Tibial artery (tissue), 4 donors: ENCODE data around the gene PDE1C.

Experiments used
- DNase-seq, 2 donors: peaks; one replicate each; pipeline ENCODE4 v3.0.0-alpha.2; 2019
- H3K27ac ChIP-seq, 2 donors: fragments of 200-600 bp; sonication (generic) in 1 of 2; 1 replicate in 1 of 2; 2 replicates in 1 of 2; pipeline ENCODE4 v1.5.1; 2018 to 2019; ENCODE audit warnings: mild to moderate bottlenecking in 1 of 2
- H3K27me3 ChIP-seq, 2 donors: fragments of 200-600 bp; sonication (generic) in 1 of 2; one replicate each; pipeline versions ENCODE4 v1.5.1 to v1.6.0; 2016 to 2019
- H3K36me3 ChIP-seq, 3 donors: fragments of 200-600 bp; sonication (generic) in 2 of 3; one replicate each; pipeline ENCODE4 v1.5.1; 2016 to 2019; ENCODE audit warnings: mild to moderate bottlenecking in 2 of 3
- H3K4me1 ChIP-seq, 4 donors: fragments of 200-600 bp; sonication (generic) in 2 of 4; 1 replicate in 3 of 4; 2 replicates in 1 of 4; pipeline ENCODE4 v1.5.1; 2016 to 2019
- H3K4me3 ChIP-seq, 2 donors: fragments of 200-600 bp; sonication (generic) in 1 of 2; 1 replicate in 1 of 2; 2 replicates in 1 of 2; pipeline ENCODE4 v1.5.1; 2018 to 2019; ENCODE audit warnings: mild to moderate bottlenecking in 2 of 2
- H3K9me3 ChIP-seq, 3 donors: fragments of 200-600 bp; sonication (generic) in 1 of 3; one replicate each; pipeline ENCODE4 v1.5.1; 2016 to 2019
- intact Hi-C: fragments of 100-400 bp; cut with DNase I; formaldehyde crosslinking; loops from one replicate; pipeline ENCODE4 v1.15.0; 2023; ENCODE audit warnings: low total_unique reads
- TF ChIP-seq, protein P1 (sequence below), 2 experiments: fragments of 200-600 bp in 1 of 2; fragments of 450-650 bp in 1 of 2; IDR thresholded peaks; one replicate each; pipeline ENCODE4 v1.5.1; 2017 to 2019; ENCODE audit warnings: antibody characterized with exemption in 2 of 2, mild to moderate bottlenecking in 1 of 2, moderate library complexity in 1 of 2

PDE1C gene

DNA sequence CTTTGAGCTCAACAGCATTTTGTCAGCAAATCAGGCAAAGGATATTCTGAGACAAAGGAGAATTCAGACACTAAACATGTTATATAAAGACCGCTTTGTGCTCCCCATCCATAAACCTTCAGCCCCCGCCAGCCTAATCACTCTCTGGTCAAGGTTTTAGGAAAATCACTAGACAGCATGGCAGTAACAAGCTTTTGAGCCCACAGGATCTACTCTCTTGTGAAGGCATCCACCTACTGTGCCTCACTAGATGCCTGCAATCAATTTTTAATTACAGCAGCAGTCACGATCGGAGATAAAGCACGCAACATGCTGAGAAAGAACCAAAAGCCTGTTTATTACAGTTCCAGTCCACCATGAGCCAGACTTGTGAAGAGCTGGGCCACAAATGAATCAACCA lies 19.1 kb downstream of the PDE1C start:
- Histone ChIP-seq H3K9me3 (no peaks in the 10 kb centered on the region), H3K4me1 (peaks cover 0 to 5% (median 2%) of the 10 kb centered on the region in 4 donors), H3K36me3 (no peaks in the 10 kb centered on the region), H3K4me3 (no peak overlapping the region), H3K27me3 (no peaks in the 10 kb centered on the region), H3K27ac (no peak overlapping the region)
- intact Hi-C loops: no loop called here
- DNase-seq: no peak
- TF ChIP-seq, protein P1, sequence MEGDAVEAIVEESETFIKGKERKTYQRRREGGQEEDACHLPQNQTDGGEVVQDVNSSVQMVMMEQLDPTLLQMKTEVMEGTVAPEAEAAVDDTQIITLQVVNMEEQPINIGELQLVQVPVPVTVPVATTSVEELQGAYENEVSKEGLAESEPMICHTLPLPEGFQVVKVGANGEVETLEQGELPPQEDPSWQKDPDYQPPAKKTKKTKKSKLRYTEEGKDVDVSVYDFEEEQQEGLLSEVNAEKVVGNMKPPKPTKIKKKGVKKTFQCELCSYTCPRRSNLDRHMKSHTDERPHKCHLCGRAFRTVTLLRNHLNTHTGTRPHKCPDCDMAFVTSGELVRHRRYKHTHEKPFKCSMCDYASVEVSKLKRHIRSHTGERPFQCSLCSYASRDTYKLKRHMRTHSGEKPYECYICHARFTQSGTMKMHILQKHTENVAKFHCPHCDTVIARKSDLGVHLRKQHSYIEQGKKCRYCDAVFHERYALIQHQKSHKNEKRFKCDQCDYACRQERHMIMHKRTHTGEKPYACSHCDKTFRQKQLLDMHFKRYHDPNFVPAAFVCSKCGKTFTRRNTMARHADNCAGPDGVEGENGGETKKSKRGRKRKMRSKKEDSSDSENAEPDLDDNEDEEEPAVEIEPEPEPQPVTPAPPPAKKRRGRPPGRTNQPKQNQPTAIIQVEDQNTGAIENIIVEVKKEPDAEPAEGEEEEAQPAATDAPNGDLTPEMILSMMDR (IDR thresholded peaks at IDR 0.05): no peak

DNA sequence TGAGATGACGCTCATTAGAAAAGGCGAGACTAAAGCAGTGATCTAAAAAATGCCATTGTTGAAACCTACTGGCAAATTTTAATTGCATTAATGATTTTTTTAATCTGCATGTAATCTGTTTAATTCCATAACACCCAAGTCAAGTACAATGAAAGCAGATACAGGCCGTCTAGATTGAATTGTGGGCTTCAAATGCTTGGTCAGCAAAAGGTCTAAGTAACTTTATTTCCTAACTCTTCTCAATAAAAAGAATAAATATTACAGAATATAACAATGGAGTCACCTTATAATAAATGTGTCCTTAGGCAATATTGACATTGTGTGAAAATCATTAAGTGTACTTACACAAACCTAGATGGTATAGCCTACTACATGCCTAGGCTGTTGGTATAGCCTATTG lies 20.6 kb downstream of the PDE1C start:
- Histone ChIP-seq H3K9me3 (no peaks in the 10 kb centered on the region), H3K4me3 (no peak overlapping the region), H3K36me3 (no peaks in the 10 kb centered on the region), H3K27ac (no peak overlapping the region), H3K4me1 (no peaks in the 10 kb centered on the region), H3K27me3 (no peaks in the 10 kb centered on the region)
- no peak for DNase-seq
- TF ChIP-seq, protein P1 (IDR thresholded peaks at IDR 0.05): no peak
- intact Hi-C loops: no loop called here

DNA sequence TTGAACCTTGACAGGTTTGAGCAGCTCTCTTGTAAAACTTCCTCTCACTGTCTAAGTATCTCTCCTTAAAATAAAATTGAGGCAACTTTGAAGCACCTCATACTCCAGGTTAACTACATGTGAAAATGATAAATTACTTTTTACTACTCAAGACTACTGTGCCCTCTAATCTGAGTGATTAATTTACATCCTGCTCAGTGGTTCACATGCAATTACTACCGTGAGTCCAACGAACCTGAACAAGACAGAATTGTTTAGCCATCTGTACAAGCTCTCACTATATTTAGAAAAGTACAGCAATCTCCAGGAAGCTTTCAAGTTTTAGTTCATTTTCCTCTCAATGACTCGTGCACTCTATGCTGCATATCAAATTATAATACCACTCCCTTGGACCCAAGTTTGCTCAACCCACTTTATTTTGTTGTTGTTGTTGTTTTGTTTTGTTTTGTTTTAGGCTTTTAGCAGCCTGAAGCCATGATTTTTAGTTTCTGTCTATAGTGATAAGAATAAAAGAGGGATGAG lies 21.2 kb downstream of the PDE1C start:
- TF ChIP-seq, protein P1 (IDR thresholded peaks at IDR 0.05): no peak
- DNase-seq: no peak
- Histone ChIP-seq H3K36me3 (no peaks in the 10 kb centered on the region), H3K27ac (no peak overlapping the region), H3K4me1 (no peaks in the 10 kb centered on the region), H3K4me3 (no peak overlapping the region), H3K27me3 (no peaks in the 10 kb centered on the region), H3K9me3 (no peaks in the 10 kb centered on the region)
- intact Hi-C loops: no loop called here

DNA sequence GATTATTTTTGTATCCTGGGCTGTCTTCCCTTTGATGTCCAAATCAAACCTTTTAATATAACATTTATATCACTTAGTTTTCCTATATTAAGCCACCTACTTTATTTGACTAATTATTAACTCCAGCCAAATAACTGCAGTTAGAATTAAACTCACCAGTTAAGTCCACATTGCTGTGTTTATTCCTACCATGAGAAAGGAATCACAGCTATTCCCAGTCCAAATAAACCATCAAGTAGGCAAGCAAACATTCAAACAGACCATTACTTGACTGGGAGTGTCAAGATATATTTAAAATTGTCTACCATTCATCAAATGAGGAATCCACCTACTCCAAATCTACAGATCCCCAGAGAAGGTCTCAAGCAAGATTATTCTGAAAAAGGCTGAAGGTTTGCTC lies 22.4 kb downstream of the PDE1C start:
- Histone ChIP-seq H3K36me3 (no peaks in the 10 kb centered on the region), H3K27ac (no peak overlapping the region), H3K4me1 (peaks cover 0 to 6% (median 0%) of the 10 kb centered on the region in 4 donors), H3K9me3 (no peaks in the 10 kb centered on the region), H3K27me3 (no peaks in the 10 kb centered on the region), H3K4me3 (no peak overlapping the region)
- TF ChIP-seq, protein P1 (IDR thresholded peaks at IDR 0.05): no peak
- intact Hi-C loops: no loop called here
- DNase-seq: no peak

DNA sequence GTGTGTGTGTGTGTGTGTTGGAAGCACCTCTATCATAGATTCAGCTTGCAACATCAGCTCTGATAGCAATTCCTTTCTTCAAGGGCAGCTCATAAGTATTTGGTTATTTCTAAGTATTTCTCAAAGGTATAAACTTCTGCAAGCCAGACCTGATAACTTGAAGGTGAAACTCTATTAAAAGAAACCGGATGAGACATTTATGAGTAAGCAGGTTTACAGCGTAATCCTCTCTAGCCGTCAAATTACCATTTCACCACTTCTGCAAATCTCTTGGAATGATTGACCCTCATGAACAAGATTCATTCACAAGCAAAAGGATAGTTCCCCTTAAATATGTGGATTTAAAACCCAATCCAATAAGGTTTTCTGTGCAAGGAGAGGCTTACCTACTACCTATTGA lies 23.1 kb downstream of the PDE1C start:
- Histone ChIP-seq H3K9me3 (no peaks in the 10 kb centered on the region), H3K4me3 (no peak overlapping the region), H3K27ac (no peak overlapping the region), H3K36me3 (no peaks in the 10 kb centered on the region), H3K4me1 (peaks cover 0 to 6% (median 0%) of the 10 kb centered on the region in 4 donors), H3K27me3 (no peaks in the 10 kb centered on the region)
- intact Hi-C loops: no loop called here
- no peak for DNase-seq
- TF ChIP-seq, protein P1 (IDR thresholded peaks at IDR 0.05): no peak

DNA sequence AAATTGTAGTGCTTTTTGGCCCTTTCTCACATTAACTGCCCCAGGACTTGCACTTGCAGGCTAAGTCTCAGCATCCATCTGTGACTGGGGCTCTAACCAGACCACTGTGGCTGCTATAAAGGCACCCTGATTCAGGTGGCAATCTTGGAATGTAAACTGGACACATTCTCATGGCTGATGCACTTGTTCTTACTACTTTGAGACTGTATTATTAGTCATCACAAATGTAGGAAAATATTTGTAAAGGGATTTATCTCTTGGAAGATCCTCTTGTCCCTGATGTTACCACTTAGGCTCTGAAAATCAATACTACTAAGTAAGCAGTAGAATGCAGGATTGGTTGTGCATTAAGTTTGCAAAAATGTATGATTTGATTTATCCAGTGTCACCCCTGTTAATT lies 25.0 kb downstream of the PDE1C start:
- H3K36me3 ChIP-seq: no peaks in the 10 kb centered on the region
- peaks cover 0 to 6% (median 2%) of the 10 kb centered on the region in 4 donors for H3K4me1 ChIP-seq
- H3K27ac ChIP-seq: no peak overlapping the region
- H3K4me3 ChIP-seq: no peak overlapping the region
- H3K9me3 ChIP-seq: no peaks in the 10 kb centered on the region
- DNase-seq: no peak
- TF ChIP-seq, protein P1 (IDR thresholded peaks at IDR 0.05): no peak
- intact Hi-C loops: no loop called here
- H3K27me3 ChIP-seq: no peaks in the 10 kb centered on the region
